ENCODE measurements around the gene ROR2. TPM values are rescaled to one million over a fixed set of nuclear protein-coding genes. Genes with fewer than 3 reads are reported as not detected.
"Not testable (repeated sequence)": the region's sequence is repeated elsewhere in the genome, so short reads cannot be mapped to it uniquely, and the experiment has no call there.

The ROR2 gene
- total RNA-seq, 1 experiment from 2014 or later: 0.68 TPM

- BruUV-seq (replicated peaks): no TSS peak
- Histone ChIP-seq H3K4me1 (no peaks in the 10 kb centered on the region), H3K27me3 (replicated peaks; ENCODE audit: control insufficient read depth, insufficient read depth, low read length) (no peaks in the 10 kb centered on the region), H3K9me3 (no peaks in the 10 kb centered on the region), H3K4me3 (ENCODE audit: low read depth, low read length) (no peak overlapping the region), H3K36me3 (ENCODE audit: control insufficient read depth, insufficient read depth, low read length) (no peaks in the 10 kb centered on the region)
- intact Hi-C loops (cut with micrococcal nuclease; ENCODE audit: unreplicated experiment): no loop called here
- Mint-ChIP-seq H3K36me3 (ENCODE audit: insufficient read depth, unreplicated experiment) (no peaks in the 10 kb centered on the region), H3K9me3 (ENCODE audit: unreplicated experiment) (no peaks in the 10 kb centered on the region), H3K27me3 (ENCODE audit: insufficient read depth, unreplicated experiment) (no peaks in the 10 kb centered on the region), H3K4me1 (ENCODE audit: low read depth, unreplicated experiment) (peaks cover 7% of the 10 kb centered on the region), H3K27ac (ENCODE audit: unreplicated experiment) (no peak overlapping the region), H3K4me3 (ENCODE audit: unreplicated experiment) (no peak overlapping the region)
- ChIA-PET CTCF (no interaction called here), POLR2A (no interaction called here)
- TF ChIP-seq, protein P1, sequence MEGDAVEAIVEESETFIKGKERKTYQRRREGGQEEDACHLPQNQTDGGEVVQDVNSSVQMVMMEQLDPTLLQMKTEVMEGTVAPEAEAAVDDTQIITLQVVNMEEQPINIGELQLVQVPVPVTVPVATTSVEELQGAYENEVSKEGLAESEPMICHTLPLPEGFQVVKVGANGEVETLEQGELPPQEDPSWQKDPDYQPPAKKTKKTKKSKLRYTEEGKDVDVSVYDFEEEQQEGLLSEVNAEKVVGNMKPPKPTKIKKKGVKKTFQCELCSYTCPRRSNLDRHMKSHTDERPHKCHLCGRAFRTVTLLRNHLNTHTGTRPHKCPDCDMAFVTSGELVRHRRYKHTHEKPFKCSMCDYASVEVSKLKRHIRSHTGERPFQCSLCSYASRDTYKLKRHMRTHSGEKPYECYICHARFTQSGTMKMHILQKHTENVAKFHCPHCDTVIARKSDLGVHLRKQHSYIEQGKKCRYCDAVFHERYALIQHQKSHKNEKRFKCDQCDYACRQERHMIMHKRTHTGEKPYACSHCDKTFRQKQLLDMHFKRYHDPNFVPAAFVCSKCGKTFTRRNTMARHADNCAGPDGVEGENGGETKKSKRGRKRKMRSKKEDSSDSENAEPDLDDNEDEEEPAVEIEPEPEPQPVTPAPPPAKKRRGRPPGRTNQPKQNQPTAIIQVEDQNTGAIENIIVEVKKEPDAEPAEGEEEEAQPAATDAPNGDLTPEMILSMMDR (IDR thresholded peaks at IDR 0.05; ENCODE audit: insufficient read depth in 1 of 2, low read depth in 1 of 2, low read length in 1 of 2, severe bottlenecking in 1 of 2, unreplicated experiment in 1 of 2): no peak
- DNase-seq: no peak
Observed at GRCh38 chr9:91639054-91639453, 311.0 kb downstream of the ROR2 start.

DNA sequence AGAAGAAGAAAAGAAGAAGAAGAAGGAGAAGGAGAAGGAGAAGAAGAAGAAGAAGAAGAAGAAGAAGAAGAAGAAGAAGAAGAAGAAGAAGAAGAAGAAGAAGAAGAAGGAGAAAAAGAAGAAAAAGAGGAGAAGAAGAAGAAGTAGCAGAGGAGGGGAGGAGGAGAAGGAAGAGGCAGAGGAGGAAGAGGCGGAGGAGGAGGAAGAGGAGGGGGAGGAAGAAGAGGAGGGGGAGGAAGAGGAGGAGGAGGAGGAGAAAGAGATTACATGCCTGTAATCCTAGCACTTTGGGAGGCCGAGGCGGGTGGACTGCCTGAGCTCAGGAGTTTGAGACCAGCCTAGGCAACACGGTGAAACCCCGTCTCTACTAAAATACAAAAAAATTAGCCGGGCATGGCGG lies 315.2 kb downstream of the ROR2 start:
- H3K4me1 ChIP-seq; H3K36me3 Mint-ChIP-seq (ENCODE audit: insufficient read depth, unreplicated experiment); H3K27ac Mint-ChIP-seq (ENCODE audit: unreplicated experiment); H3K9me3 Mint-ChIP-seq (ENCODE audit: unreplicated experiment); H3K9me3 ChIP-seq; H3K4me3 Mint-ChIP-seq (ENCODE audit: unreplicated experiment); CTCF ChIA-PET; intact Hi-C loops (cut with micrococcal nuclease; ENCODE audit: unreplicated experiment); H3K27me3 Mint-ChIP-seq (ENCODE audit: insufficient read depth, unreplicated experiment); BruUV-seq (replicated peaks); H3K4me3 ChIP-seq (ENCODE audit: low read depth, low read length); H3K36me3 ChIP-seq (ENCODE audit: control insufficient read depth, insufficient read depth, low read length); POLR2A ChIA-PET; H3K4me1 Mint-ChIP-seq (ENCODE audit: low read depth, unreplicated experiment); DNase-seq; H3K27me3 ChIP-seq (replicated peaks; ENCODE audit: control insufficient read depth, insufficient read depth, low read length): not testable (repeated sequence)

DNA sequence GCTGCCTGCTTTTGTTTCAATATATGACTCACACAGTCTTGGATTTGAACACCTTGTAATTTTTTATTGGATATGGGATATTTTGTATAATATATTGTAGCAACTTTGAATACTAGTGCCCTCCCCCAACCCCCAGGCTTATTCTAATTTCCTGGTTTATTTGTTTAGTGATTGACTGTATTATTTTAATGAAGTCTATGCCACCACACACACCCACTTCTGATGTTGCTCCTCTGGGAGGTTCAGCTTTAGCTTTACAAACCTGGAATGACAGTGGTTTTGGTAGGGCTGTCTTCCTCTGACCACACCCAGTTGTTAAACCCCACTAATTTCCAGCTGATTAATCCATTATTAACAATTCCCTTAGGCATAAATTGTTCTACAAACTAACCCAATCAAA lies 320.3 kb downstream of the ROR2 start:
- CTCF ChIA-PET: no interaction called here
- BruUV-seq (replicated peaks): no TSS peak
- peaks cover 31% of the 10 kb centered on the region for H3K9me3 Mint-ChIP-seq (ENCODE audit: unreplicated experiment)

More for the DNA sequence above, 320.3 kb downstream of the ROR2 start:
- Mint-ChIP-seq H3K36me3 (ENCODE audit: insufficient read depth, unreplicated experiment) (peaks cover 6% of the 10 kb centered on the region), H3K27me3 (ENCODE audit: insufficient read depth, unreplicated experiment) (no peaks in the 10 kb centered on the region), H3K4me3 (ENCODE audit: unreplicated experiment) (no peak overlapping the region), H3K4me1 (ENCODE audit: low read depth, unreplicated experiment) (no peaks in the 10 kb centered on the region), H3K27ac (ENCODE audit: unreplicated experiment) (no peak overlapping the region)
- DNase-seq: no peak
- Histone ChIP-seq H3K9me3 (no peaks in the 10 kb centered on the region), H3K36me3 (ENCODE audit: control insufficient read depth, insufficient read depth, low read length) (no peaks in the 10 kb centered on the region), H3K4me1 (no peaks in the 10 kb centered on the region), H3K27me3 (replicated peaks; ENCODE audit: control insufficient read depth, insufficient read depth, low read length) (no peaks in the 10 kb centered on the region), H3K4me3 (ENCODE audit: low read depth, low read length) (no peak overlapping the region)
- POLR2A ChIA-PET: no interaction called here
- TF ChIP-seq, protein P1 (IDR thresholded peaks at IDR 0.05; ENCODE audit: insufficient read depth in 1 of 2, low read depth in 1 of 2, low read length in 1 of 2, severe bottlenecking in 1 of 2, unreplicated experiment in 1 of 2): no peak
- intact Hi-C loops (cut with micrococcal nuclease; ENCODE audit: unreplicated experiment): no loop called here
